ENCODE results near the gene SLCO2B1.

SLCO2B1 gene

DNA sequence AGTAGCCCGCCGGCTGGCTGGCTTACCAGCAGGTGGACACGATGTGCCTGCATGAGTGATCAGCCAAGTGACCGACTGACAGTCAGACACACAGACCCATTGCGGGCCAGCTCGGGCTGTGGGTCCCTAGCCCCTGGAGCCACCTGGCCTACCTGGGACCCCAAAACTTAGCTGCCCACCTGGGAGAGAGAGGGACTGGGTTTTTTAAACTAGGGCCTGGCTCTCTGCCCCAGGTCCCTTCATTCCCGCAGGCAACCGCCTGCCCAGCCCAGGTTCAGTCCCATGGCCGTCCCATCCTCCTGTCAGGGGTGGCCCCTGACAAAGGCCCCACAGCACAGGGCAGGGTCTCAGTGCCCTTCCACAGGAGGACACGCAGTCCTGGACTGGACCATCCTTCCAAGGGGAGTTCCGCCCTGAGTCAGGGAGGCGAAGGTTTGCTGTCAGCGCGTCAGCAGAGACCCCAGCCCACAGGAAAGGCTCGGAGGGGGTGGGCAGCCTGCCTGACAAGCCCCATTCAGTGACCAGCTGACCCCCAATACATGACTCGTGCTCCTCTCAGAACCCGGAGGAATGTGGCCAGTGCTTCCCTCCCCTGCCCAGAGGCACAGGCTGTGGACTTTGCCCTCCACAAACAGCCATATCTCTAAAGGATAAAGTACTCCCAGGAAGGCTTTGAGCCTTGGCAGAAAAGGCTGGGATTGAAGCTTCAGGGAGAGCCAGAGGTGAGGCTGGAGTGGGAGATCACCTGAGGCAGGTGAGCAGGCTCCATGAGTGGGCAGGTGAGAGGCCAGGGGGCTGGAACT, 8.4 kb downstream of the SLCO2B1 start:
- H3K4me2 ChIP-seq = no peak overlapping the region
- no peak overlapping the region for H3K9ac ChIP-seq

DNA sequence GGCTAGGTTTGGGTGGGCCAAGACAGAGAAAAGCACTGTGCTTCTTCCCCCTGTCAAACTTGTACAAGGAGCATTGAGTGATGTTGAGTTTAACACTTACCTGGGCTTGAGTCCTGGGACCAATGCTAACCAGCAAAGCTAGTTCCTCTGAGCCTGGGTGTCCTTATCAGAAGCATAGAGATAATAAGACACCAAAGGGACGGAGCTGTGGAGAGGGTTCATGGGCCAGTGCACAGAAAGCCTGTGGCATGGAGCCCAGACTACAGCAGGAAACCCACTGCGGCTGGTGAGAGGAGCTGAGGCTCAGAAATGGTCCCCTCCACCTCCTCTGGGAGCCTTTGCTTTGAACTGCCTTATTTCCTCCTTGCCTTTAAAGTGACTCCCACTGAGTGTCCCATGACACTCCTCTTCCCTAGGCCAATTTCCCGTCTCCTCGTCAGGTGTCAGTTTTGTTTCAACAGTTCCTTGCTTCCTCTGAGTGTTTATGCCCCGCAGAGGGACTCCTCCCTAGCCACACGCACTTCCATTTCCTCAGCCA, 9.4 kb downstream of the SLCO2B1 start:
- Histone ChIP-seq H3K36me3 (ENCODE audit: insufficient read depth) (no peaks in the 10 kb centered on the region), H4K20me1 (ENCODE audit: insufficient read depth) (no peaks in the 10 kb centered on the region), H3K79me2 (ENCODE audit: insufficient read depth, low read depth) (no peaks in the 10 kb centered on the region), H2AFZ (ENCODE audit: low read depth) (no peak overlapping the region), H3K27ac (no peak overlapping the region), H3K4me1 (ENCODE audit: low read depth, poor library complexity, severe bottlenecking) (no peaks in the 10 kb centered on the region), H3K4me2 (no peak overlapping the region), H3K27me3 (ENCODE audit: insufficient read depth, low read depth) (no peaks in the 10 kb centered on the region), H3K4me3 (IDR thresholded peaks at IDR 0.05; ENCODE audit: insufficient read depth, low read depth, low read length) (no peak overlapping the region), H3K9ac (no peak overlapping the region)
- TF ChIP-seq, protein P1, sequence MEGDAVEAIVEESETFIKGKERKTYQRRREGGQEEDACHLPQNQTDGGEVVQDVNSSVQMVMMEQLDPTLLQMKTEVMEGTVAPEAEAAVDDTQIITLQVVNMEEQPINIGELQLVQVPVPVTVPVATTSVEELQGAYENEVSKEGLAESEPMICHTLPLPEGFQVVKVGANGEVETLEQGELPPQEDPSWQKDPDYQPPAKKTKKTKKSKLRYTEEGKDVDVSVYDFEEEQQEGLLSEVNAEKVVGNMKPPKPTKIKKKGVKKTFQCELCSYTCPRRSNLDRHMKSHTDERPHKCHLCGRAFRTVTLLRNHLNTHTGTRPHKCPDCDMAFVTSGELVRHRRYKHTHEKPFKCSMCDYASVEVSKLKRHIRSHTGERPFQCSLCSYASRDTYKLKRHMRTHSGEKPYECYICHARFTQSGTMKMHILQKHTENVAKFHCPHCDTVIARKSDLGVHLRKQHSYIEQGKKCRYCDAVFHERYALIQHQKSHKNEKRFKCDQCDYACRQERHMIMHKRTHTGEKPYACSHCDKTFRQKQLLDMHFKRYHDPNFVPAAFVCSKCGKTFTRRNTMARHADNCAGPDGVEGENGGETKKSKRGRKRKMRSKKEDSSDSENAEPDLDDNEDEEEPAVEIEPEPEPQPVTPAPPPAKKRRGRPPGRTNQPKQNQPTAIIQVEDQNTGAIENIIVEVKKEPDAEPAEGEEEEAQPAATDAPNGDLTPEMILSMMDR (conservative IDR thresholded peaks at IDR 0.05; ENCODE audit: low read depth, low read length) = no peak

More for the DNA sequence above, 8.4 kb downstream of the SLCO2B1 start:
- Histone ChIP-seq H2AFZ (ENCODE audit: low read depth) (no peak overlapping the region), H3K27me3 (ENCODE audit: insufficient read depth, low read depth) (no peaks in the 10 kb centered on the region), H3K36me3 (ENCODE audit: insufficient read depth) (no peaks in the 10 kb centered on the region), H3K27ac (no peak overlapping the region), H3K4me3 (IDR thresholded peaks at IDR 0.05; ENCODE audit: insufficient read depth, low read depth, low read length) (no peak overlapping the region), H3K4me1 (ENCODE audit: low read depth, poor library complexity, severe bottlenecking) (no peaks in the 10 kb centered on the region), H3K79me2 (ENCODE audit: insufficient read depth, low read depth) (no peaks in the 10 kb centered on the region), H4K20me1 (ENCODE audit: insufficient read depth) (no peaks in the 10 kb centered on the region)
- TF ChIP-seq, protein P1 (conservative IDR thresholded peaks at IDR 0.05; ENCODE audit: low read depth, low read length) = no peak

DNA sequence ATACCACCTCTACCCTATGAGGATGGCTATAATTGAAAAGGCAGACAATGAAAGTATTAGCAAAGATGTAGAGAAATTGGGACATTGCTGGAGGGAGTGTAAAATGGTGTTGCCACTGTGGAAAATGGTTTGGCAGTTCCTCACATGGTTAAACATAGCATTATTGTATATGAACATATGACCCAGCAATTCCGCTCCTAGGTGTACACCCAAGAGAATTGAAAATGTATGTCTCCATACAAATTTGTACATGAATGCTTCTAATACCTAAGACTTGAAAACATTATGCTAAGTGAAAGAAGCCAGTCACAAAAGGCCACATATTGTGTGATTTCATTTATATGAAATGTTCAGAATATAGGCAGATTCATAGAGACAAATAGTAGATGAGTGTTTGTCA, 10.0 kb downstream of the SLCO2B1 start:
- no peak overlapping the region for H3K4me2 ChIP-seq
- H3K9ac ChIP-seq = no peak overlapping the region
- no peak overlapping the region for H3K27ac ChIP-seq
- no peak overlapping the region for H2AFZ ChIP-seq (ENCODE audit: low read depth)
- no peaks in the 10 kb centered on the region for H3K36me3 ChIP-seq (ENCODE audit: insufficient read depth)
- H4K20me1 ChIP-seq (ENCODE audit: insufficient read depth) = no peaks in the 10 kb centered on the region
- no peaks in the 10 kb centered on the region for H3K27me3 ChIP-seq (ENCODE audit: insufficient read depth, low read depth)
- TF ChIP-seq, protein P1 (conservative IDR thresholded peaks at IDR 0.05; ENCODE audit: low read depth, low read length) = no peak
- no peaks in the 10 kb centered on the region for H3K4me1 ChIP-seq (ENCODE audit: low read depth, poor library complexity, severe bottlenecking)
- H3K4me3 ChIP-seq (IDR thresholded peaks at IDR 0.05; ENCODE audit: insufficient read depth, low read depth, low read length) = no peak overlapping the region
- no peaks in the 10 kb centered on the region for H3K79me2 ChIP-seq (ENCODE audit: insufficient read depth, low read depth)

DNA sequence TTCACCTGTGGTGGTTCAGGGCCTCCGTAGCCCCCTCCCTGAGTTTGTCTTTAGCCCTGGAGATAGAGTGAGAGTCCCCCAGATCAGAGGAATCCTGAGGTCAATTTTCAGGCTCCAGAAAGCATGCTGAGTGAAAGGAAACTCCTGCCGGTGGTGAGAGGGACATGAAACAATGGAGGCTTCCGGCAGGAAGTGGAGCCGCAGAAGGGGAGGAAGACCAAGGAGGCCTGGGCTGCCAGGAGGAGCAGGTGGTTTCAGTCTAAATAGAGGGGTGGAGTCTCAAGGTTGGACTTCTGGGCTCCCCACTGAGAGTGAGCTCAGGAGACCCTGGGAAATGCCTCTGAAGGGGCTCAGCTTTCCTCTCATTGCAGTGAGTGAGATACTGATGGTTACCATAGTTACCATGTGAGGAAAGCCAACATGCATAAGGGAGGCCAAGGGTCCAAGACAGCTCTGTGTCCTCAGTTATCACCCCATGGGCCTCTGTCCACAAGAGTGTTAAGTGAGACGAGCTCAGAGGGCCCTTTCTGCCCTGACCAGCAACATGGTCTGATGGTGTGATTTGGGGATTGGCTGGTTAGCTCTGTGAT, 10.7 kb downstream of the SLCO2B1 start:
- H3K27me3 ChIP-seq (ENCODE audit: insufficient read depth, low read depth) = no peaks in the 10 kb centered on the region
- H3K79me2 ChIP-seq (ENCODE audit: insufficient read depth, low read depth) = no peaks in the 10 kb centered on the region
- H2AFZ ChIP-seq (ENCODE audit: low read depth) = no peak overlapping the region
- no peak overlapping the region for H3K9ac ChIP-seq
- TF ChIP-seq, protein P1 (conservative IDR thresholded peaks at IDR 0.05; ENCODE audit: low read depth, low read length) = no peak
- no peak overlapping the region for H3K4me2 ChIP-seq
- H3K4me1 ChIP-seq (ENCODE audit: low read depth, poor library complexity, severe bottlenecking) = no peaks in the 10 kb centered on the region
- no peak overlapping the region for H3K4me3 ChIP-seq (IDR thresholded peaks at IDR 0.05; ENCODE audit: insufficient read depth, low read depth, low read length)
- no peaks in the 10 kb centered on the region for H4K20me1 ChIP-seq (ENCODE audit: insufficient read depth)
- H3K36me3 ChIP-seq (ENCODE audit: insufficient read depth) = no peaks in the 10 kb centered on the region
- H3K27ac ChIP-seq = no peak overlapping the region
